Left hindlimb (tissue), 1 donor: Measurements from ENCODE around the gene SH3D19.
"Not testable (repeated sequence)": the region's sequence is repeated elsewhere in the genome, so short reads cannot be mapped to it uniquely, and the experiment has no call there.

Experiments used
- DNase-seq: peaks from one replicate; pipeline ENCODE4 v3.0.0-alpha.2; 2018

SH3D19 gene

GRCh38 chr4:151087467-151087866 is 237.9 kb downstream of the SH3D19 start:
- no peak for DNase-seq

- not testable (repeated sequence) for DNase-seq
Observed at GRCh38 chr4:151077978-151078377, 247.4 kb downstream of the SH3D19 start.

GRCh38 chr4:151074416-151074916 is 250.9 kb downstream of the SH3D19 start:
- no peak for DNase-seq
